ENCODE measurements around the gene MARCO. TPM values are rescaled to one million over a fixed set of nuclear protein-coding genes. Genes with fewer than 3 reads are reported as not detected.
A peak's percentile ranks its signal among the peaks of the same experiment; 100 is the strongest.

Gene MARCO
- total RNA-seq, 1 experiment from 2014 or later, result not detected

DNA sequence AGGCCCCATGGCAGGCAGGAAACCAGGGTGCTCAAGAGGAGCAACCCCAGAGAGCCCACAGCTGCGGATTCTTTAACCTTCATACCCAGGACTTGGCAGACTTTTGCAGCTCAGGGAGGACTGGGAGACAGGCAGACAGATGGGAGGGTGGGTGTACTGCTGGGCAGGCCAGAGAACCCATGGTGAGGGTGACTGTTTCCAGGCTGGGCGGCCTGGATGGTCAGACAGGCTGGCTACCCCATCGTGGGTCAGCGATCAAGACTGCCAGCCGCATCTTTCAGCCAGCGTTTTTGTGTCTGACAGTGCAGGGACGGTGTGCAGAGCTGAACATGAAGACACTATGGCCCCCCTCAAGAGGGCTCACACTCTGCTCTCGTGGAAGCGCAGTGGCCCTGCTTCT lies 82.2 kb downstream of the MARCO start:
- H4K91ac ChIP-seq (ENCODE audit: insufficient read length, low read depth, low read length), result no peak overlapping the region
- no peaks in the 10 kb centered on the region for H4K20me1 ChIP-seq (ENCODE audit: control insufficient read depth, insufficient read depth, insufficient read length)
- H3K79me1 ChIP-seq (ENCODE audit: insufficient read depth, low read depth, low read length, poor library complexity, severe bottlenecking), result no peaks in the 10 kb centered on the region
- H3K27me3 Mint-ChIP-seq (ENCODE audit: low read depth), result no peaks in the 10 kb centered on the region; the same call in none of the 2 replicates
- H2BK12ac ChIP-seq (ENCODE audit: insufficient read length, low read depth, low read length), result no peak overlapping the region
- H2BK120ac ChIP-seq (ENCODE audit: low read depth, low read length, poor library complexity, severe bottlenecking), result no peak overlapping the region
- H3K9me3 Mint-ChIP-seq, result peaks cover 6 to 8% of the 10 kb centered on the region in 2 experiments
- no peak overlapping the region for H3K4me3 Mint-ChIP-seq
- no peak overlapping the region for H2BK20ac ChIP-seq (ENCODE audit: low read depth, low read length, poor library complexity, severe bottlenecking)
- no peak overlapping the region for H3K4me2 ChIP-seq (ENCODE audit: insufficient read depth, insufficient read length, low read length)
- H2BK15ac ChIP-seq (ENCODE audit: low read depth, low read length), result no peak overlapping the region
- no peaks in the 10 kb centered on the region for H3K23me2 ChIP-seq (ENCODE audit: insufficient read length, low read depth, low read length, poor library complexity, severe bottlenecking)
- no peak overlapping the region for H2BK5ac ChIP-seq (ENCODE audit: insufficient read length, low read length)
- H3K9ac ChIP-seq (ENCODE audit: extremely low read depth, insufficient read length, low read length), result no peak overlapping the region
- H3K4ac ChIP-seq (ENCODE audit: low read depth, low read length), result no peak overlapping the region
- H3K23ac ChIP-seq (ENCODE audit: insufficient read length, low read depth, low read length), result no peak overlapping the region
- H3K9me3 ChIP-seq (ENCODE audit: control insufficient read depth, low read depth, low read length), result no peaks in the 10 kb centered on the region
- whole genome bisulfite sequencing (ENCODE audit: extremely low coverage, insufficient read length, low lambda C conversion rate), result no CpG with 5 or more reads among the region's 9 CpGs
- TF ChIP-seq, protein P1, sequence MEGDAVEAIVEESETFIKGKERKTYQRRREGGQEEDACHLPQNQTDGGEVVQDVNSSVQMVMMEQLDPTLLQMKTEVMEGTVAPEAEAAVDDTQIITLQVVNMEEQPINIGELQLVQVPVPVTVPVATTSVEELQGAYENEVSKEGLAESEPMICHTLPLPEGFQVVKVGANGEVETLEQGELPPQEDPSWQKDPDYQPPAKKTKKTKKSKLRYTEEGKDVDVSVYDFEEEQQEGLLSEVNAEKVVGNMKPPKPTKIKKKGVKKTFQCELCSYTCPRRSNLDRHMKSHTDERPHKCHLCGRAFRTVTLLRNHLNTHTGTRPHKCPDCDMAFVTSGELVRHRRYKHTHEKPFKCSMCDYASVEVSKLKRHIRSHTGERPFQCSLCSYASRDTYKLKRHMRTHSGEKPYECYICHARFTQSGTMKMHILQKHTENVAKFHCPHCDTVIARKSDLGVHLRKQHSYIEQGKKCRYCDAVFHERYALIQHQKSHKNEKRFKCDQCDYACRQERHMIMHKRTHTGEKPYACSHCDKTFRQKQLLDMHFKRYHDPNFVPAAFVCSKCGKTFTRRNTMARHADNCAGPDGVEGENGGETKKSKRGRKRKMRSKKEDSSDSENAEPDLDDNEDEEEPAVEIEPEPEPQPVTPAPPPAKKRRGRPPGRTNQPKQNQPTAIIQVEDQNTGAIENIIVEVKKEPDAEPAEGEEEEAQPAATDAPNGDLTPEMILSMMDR (conservative IDR thresholded peaks at IDR 0.05), result no peak
- no peak overlapping the region for H3K18ac ChIP-seq (ENCODE audit: insufficient read length, low read depth, low read length)
- no peak overlapping the region for H2AK5ac ChIP-seq (ENCODE audit: insufficient read length, low read length)
- H3T11ph ChIP-seq (ENCODE audit: low read length), result no peak overlapping the region
- DNase-seq, result peak; percentile 13
- H4K8ac ChIP-seq (replicated peaks; ENCODE audit: insufficient read length, low read depth, low read length), result no peak overlapping the region
- H4K5ac ChIP-seq (ENCODE audit: insufficient read length, low read depth, low read length), result no peak overlapping the region
- H3K27ac Mint-ChIP-seq, result no peak overlapping the region
- no peak overlapping the region for H3K56ac ChIP-seq (ENCODE audit: insufficient read length, low read depth, low read length)
- H3K14ac ChIP-seq (ENCODE audit: insufficient read depth, low read length), result no peak overlapping the region
- peaks cover 5 to 8% (median 7%) of the 10 kb centered on the region in 3 experiments for H3K36me3 Mint-ChIP-seq (ENCODE audit: insufficient read depth in 1 of 3, low read depth in 3 of 3)
- no peak overlapping the region for H3K27ac ChIP-seq (ENCODE audit: insufficient read length, low read depth, low read length)
- no peaks in the 10 kb centered on the region; the same call in 1 of the 2 replicates for H3K4me1 ChIP-seq (ENCODE audit: insufficient read depth, low read length)
- H3K4me1 Mint-ChIP-seq, result peaks cover 9 to 12% of the 10 kb centered on the region in 2 experiments
- no peak overlapping the region for H2AFZ ChIP-seq (ENCODE audit: low read length)
- H3K27me3 ChIP-seq (ENCODE audit: insufficient read depth, low read length), result no peaks in the 10 kb centered on the region; the same call in 1 of the 2 replicates
- H3K79me2 ChIP-seq (ENCODE audit: insufficient read depth, low read length), result no peaks in the 10 kb centered on the region
